ENCODE results near the gene PDK3.

Gene PDK3

GRCh38 chrX:24498181-24498580 lies 33.1 kb downstream of the PDK3 start:
- 0 out of 2 replicates have a peak, but pooled peaks have one; percentile 12 for TF ChIP-seq CTCF (IDR thresholded peaks at IDR 0.05; ENCODE audit: control insufficient read depth, extremely low read depth, insufficient read depth)
- DNase-seq (ENCODE audit: low read depth): no peak
- H3K4me3 ChIP-seq (ENCODE audit: low read depth, low read length): no peak overlapping the region

GRCh38 chrX:24498975-24499374 lies 33.9 kb downstream of the PDK3 start:
- peak; percentile 40 for TF ChIP-seq CTCF (IDR thresholded peaks at IDR 0.05; ENCODE audit: control insufficient read depth, extremely low read depth, insufficient read depth)
- no peak for DNase-seq (ENCODE audit: low read depth)
- H3K4me3 ChIP-seq (ENCODE audit: low read depth, low read length): no peak overlapping the region

- TF ChIP-seq CTCF (IDR thresholded peaks at IDR 0.05; ENCODE audit: control insufficient read depth, extremely low read depth, insufficient read depth): no peak
- DNase-seq (ENCODE audit: low read depth): no peak
- H3K4me3 ChIP-seq (ENCODE audit: low read depth, low read length): no peak overlapping the region
These were observed 41.0 kb downstream of the PDK3 start for GRCh38 chrX:24506082-24506481.

- TF ChIP-seq CTCF (IDR thresholded peaks at IDR 0.05; ENCODE audit: control insufficient read depth, extremely low read depth, insufficient read depth): no peak
These were observed 43.3 kb downstream of the PDK3 start for GRCh38 chrX:24508375-24508774.

GRCh38 chrX:24513416-24513815 lies 48.3 kb downstream of the PDK3 start:
- no peak for TF ChIP-seq CTCF (IDR thresholded peaks at IDR 0.05; ENCODE audit: control insufficient read depth, extremely low read depth, insufficient read depth)
- no peak for DNase-seq (ENCODE audit: low read depth)
- no peak overlapping the region for H3K4me3 ChIP-seq (ENCODE audit: low read depth, low read length)

More at GRCh38 chrX:24508375-24508774, 43.3 kb downstream of the PDK3 start:
- no peak overlapping the region for H3K4me3 ChIP-seq (ENCODE audit: low read depth, low read length)
- DNase-seq (ENCODE audit: low read depth): no peak

- H3K4me3 ChIP-seq (ENCODE audit: low read depth, low read length): no peak overlapping the region
- no peak for DNase-seq (ENCODE audit: low read depth)
- peak; percentile 73 for TF ChIP-seq CTCF (IDR thresholded peaks at IDR 0.05; ENCODE audit: control insufficient read depth, extremely low read depth, insufficient read depth)
These were observed 50.4 kb downstream of the PDK3 start for GRCh38 chrX:24515447-24515846.

- TF ChIP-seq CTCF (IDR thresholded peaks at IDR 0.05; ENCODE audit: control insufficient read depth, extremely low read depth, insufficient read depth): no peak
- no peak for DNase-seq (ENCODE audit: low read depth)
These were observed 55.4 kb downstream of the PDK3 start for GRCh38 chrX:24520472-24520871.

More at GRCh38 chrX:24520472-24520871, 55.4 kb downstream of the PDK3 start:
- no peak overlapping the region for H3K4me3 ChIP-seq (ENCODE audit: low read depth, low read length)
